HepG2 (cell line): ENCODE results near the gene IMP3. TPM values are rescaled to one million over a fixed set of nuclear protein-coding genes. Genes with fewer than 3 reads are reported as not detected.

Source experiments
- AGO2 ChIP-seq: fragments of 200-400 bp; formaldehyde crosslinking; optimal IDR thresholded peaks from 2 replicates; pipeline ENCODE3; 2017; ENCODE audit warnings: mild to moderate bottlenecking, low read depth, low read length, moderate library complexity
- ARNT2 ChIP-seq: sonication (generic); formaldehyde crosslinking; IDR thresholded peaks from 2 replicates; pipeline ENCODE4 v1.8.0; 2022; ENCODE audit warnings: mild to moderate bottlenecking, low read depth, missing genetic modification reagents, moderate library complexity
- BCL6 ChIP-seq: IDR thresholded peaks from 2 replicates; pipeline ENCODE4 v1.6.1; 2016; ENCODE audit warnings: missing genetic modification reagents, missing compliant biosample characterization
- EEA1 ChIP-seq: sonication (generic); formaldehyde crosslinking; IDR thresholded peaks from 2 replicates; pipeline ENCODE4 v1.5.1; 2020; ENCODE audit warnings: mild to moderate bottlenecking, missing genetic modification reagents, borderline replicate concordance
- ELK4 ChIP-seq: sonication (generic); formaldehyde crosslinking; IDR thresholded peaks from 2 replicates; pipeline ENCODE4 v1.9.0; 2021; ENCODE audit warnings: missing genetic modification reagents, borderline replicate concordance
- GABPB1 ChIP-seq: IDR thresholded peaks from 2 replicates; pipeline ENCODE4 v1.6.1; 2016; ENCODE audit warnings: mild to moderate bottlenecking, missing genetic modification reagents, moderate library complexity, missing compliant biosample characterization
- NFRKB ChIP-seq: fragments of 450-650 bp; IDR thresholded peaks from 2 replicates; pipeline ENCODE4 v1.6.1; 2017
- NFYC ChIP-seq: IDR thresholded peaks from 2 replicates; pipeline ENCODE4 v1.6.1; 2016; ENCODE audit warnings: missing genetic modification reagents, missing compliant biosample characterization
- PLRG1 ChIP-seq: fragments of 450-650 bp; conservative IDR thresholded peaks from 2 replicates; pipeline ENCODE4 v1.6.1; 2016
- ZNF121 ChIP-seq: sonication (generic); formaldehyde crosslinking; IDR thresholded peaks from 2 replicates; pipeline ENCODE4 v1.5.0; 2020; ENCODE audit warnings: mild to moderate bottlenecking, missing genetic modification reagents
- ZNF354B ChIP-seq: sonication (generic); formaldehyde crosslinking; IDR thresholded peaks from 2 replicates; pipeline ENCODE4 v1.8.0; 2022; ENCODE audit warnings: mild to moderate bottlenecking, missing genetic modification reagents
- ZNF549 ChIP-seq: sonication (generic); formaldehyde crosslinking; IDR thresholded peaks from 2 replicates; pipeline ENCODE4 v1.5.0; 2020; ENCODE audit warnings: missing genetic modification reagents
- ZNF577 ChIP-seq: sonication (generic); formaldehyde crosslinking; IDR thresholded peaks from 2 replicates; pipeline ENCODE4 v1.4.0; 2020; ENCODE audit warnings: mild to moderate bottlenecking, low read depth, missing genetic modification reagents, borderline replicate concordance
- ZNF589 ChIP-seq: sonication (generic); formaldehyde crosslinking; conservative IDR thresholded peaks from 2 replicates; pipeline ENCODE4 v1.8.0; 2022; ENCODE audit warnings: mild to moderate bottlenecking, moderate library complexity, missing genetic modification reagents
- ZNF737 ChIP-seq: sonication (generic); formaldehyde crosslinking; IDR thresholded peaks from 2 replicates; pipeline ENCODE4 v1.5.0; 2020; ENCODE audit warnings: missing genetic modification reagents, mild to moderate bottlenecking, borderline replicate concordance
- ZNF788 ChIP-seq: sonication (generic); formaldehyde crosslinking; IDR thresholded peaks from 2 replicates; pipeline ENCODE4 v1.5.0; 2020; ENCODE audit warnings: mild to moderate bottlenecking, missing genetic modification reagents, borderline replicate concordance
- ZSCAN5A ChIP-seq: sonication (generic); formaldehyde crosslinking; IDR thresholded peaks from 2 replicates; pipeline ENCODE4 v1.8.0; 2022; ENCODE audit warnings: mild to moderate bottlenecking, missing genetic modification reagents, borderline replicate concordance
- ZSCAN9 ChIP-seq: IDR thresholded peaks from 2 replicates; pipeline ENCODE4 v1.6.1; 2016; ENCODE audit warnings: borderline replicate concordance
- polyA plus RNA-seq, 8 experiments: library from polyadenylated mRNA; depleted of rRNA in 3 of 8; stranded (reverse) in 7 of 8; unstranded in 1 of 8; fragments of >200 nt; fragmentation: Illumina TruSeq in 4 of 8; extraction: Trizol in 4 of 8; gene quantifications; 2 replicates each; pipeline versions ENCODE4 v1.2.1 to v1.2.3, GENCODE V29; 2011 to 2016; ENCODE audit warnings: low read depth in 4 of 8, missing spikeins in 1 of 8, mixed read lengths in 1 of 8; ENCODE audit not compliant: insufficient read depth in 1 of 8
- total RNA-seq, 5 experiments: library from RNA; depleted of rRNA; stranded (reverse); fragments of >200 nt; fragmentation: Illumina TruSeq; extraction: Trizol; gene quantifications; 2 replicates each; pipeline ENCODE4 v1.2.3, GENCODE V29; 2016; ENCODE audit warnings: low read depth in 1 of 5
- TF ChIP-seq, protein P1 (sequence below): sonication (generic); formaldehyde crosslinking; IDR thresholded peaks from 2 replicates; pipeline ENCODE4 v1.4.0; 2020; ENCODE audit warnings: missing genetic modification reagents
- TF ChIP-seq, protein P2 (sequence below): sonication (generic); formaldehyde crosslinking; IDR thresholded peaks from 2 replicates; pipeline ENCODE4 v1.4.0; 2020; ENCODE audit warnings: missing genetic modification reagents
- TF ChIP-seq, protein P3 (sequence below): IDR thresholded peaks from 2 replicates; pipeline ENCODE4 v1.6.1; 2018; ENCODE audit warnings: missing genetic modification reagents, mild to moderate bottlenecking, missing compliant biosample characterization
- TF ChIP-seq, protein P4 (sequence below): sonication (generic); formaldehyde crosslinking; IDR thresholded peaks from 2 replicates; pipeline ENCODE4 v1.4.0; 2020; ENCODE audit warnings: missing genetic modification reagents; ENCODE audit errors: not compliant biosample characterization

Gene IMP3
- total and polyA plus RNA-seq, 2 of the 13 experiments (the other 11 are each of a cell fraction or from before 2014, with no cell fraction given) = 38.3 to 143 TPM

- TF ChIP-seq, protein P1, sequence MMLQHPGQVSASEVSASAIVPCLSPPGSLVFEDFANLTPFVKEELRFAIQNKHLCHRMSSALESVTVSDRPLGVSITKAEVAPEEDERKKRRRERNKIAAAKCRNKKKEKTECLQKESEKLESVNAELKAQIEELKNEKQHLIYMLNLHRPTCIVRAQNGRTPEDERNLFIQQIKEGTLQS (CRISPR knock-in tag) = 0 out of 2 replicates have a peak, but pooled peaks have one; percentile 39
- TF ChIP-seq PLRG1 (no peak), ZNF589 (CRISPR knock-in tag) (peak; percentile 86; the same call in 1 of the 2 replicates), ZNF788 (peak; percentile 79), ZNF121 (CRISPR knock-in tag) (no peak), ZNF549 (CRISPR knock-in tag) (no peak), ZNF737 (no peak), NFRKB (no peak), ZSCAN9 (CRISPR knock-in tag) (peak; percentile 72; the same call in 1 of the 2 replicates), NFYC (peak; percentile 95), EEA1 (CRISPR knock-in tag) (0 out of 2 replicates have a peak, but pooled peaks have one; percentile 53), ARNT2 (CRISPR knock-in tag) (peak; percentile 86), ZNF577 (CRISPR knock-in tag) (no peak), ELK4 (CRISPR knock-in tag) (peak; percentile 29; the same call in 1 of the 2 replicates), ZSCAN5A (CRISPR knock-in tag) (peak; percentile 92), ZNF354B (peak; percentile 94; the same call in 1 of the 2 replicates), GABPB1 (peak; percentile 94), AGO2 (peak; percentile 95), BCL6 (CRISPR knock-in tag) (no peak; the same call in 1 of the 2 replicates)
- TF ChIP-seq, protein P2, sequence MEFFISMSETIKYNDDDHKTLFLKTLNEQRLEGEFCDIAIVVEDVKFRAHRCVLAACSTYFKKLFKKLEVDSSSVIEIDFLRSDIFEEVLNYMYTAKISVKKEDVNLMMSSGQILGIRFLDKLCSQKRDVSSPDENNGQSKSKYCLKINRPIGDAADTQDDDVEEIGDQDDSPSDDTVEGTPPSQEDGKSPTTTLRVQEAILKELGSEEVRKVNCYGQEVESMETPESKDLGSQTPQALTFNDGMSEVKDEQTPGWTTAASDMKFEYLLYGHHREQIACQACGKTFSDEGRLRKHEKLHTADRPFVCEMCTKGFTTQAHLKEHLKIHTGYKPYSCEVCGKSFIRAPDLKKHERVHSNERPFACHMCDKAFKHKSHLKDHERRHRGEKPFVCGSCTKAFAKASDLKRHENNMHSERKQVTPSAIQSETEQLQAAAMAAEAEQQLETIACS = peak; percentile 73; the same call in 1 of the 2 replicates
- TF ChIP-seq, protein P3, sequence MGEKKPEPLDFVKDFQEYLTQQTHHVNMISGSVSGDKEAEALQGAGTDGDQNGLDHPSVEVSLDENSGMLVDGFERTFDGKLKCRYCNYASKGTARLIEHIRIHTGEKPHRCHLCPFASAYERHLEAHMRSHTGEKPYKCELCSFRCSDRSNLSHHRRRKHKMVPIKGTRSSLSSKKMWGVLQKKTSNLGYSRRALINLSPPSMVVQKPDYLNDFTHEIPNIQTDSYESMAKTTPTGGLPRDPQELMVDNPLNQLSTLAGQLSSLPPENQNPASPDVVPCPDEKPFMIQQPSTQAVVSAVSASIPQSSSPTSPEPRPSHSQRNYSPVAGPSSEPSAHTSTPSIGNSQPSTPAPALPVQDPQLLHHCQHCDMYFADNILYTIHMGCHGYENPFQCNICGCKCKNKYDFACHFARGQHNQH = peak; percentile 88
- TF ChIP-seq, protein P4, sequence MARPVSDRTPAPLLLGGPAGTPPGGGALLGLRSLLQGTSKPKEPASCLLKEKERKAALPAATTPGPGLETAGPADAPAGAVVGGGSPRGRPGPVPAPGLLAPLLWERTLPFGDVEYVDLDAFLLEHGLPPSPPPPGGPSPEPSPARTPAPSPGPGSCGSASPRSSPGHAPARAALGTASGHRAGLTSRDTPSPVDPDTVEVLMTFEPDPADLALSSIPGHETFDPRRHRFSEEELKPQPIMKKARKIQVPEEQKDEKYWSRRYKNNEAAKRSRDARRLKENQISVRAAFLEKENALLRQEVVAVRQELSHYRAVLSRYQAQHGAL (CRISPR knock-in tag) = peak; percentile 85
These were observed at the start of gene IMP3 (continued) for GRCh38 chr15:75639709-75640482.
